Gastroesophageal sphincter (tissue), 4 donors: ENCODE results near the gene TRRAP. TPM values are rescaled to one million over a fixed set of nuclear protein-coding genes. Genes with fewer than 3 reads are reported as not detected.

Source experiments
- ATAC-seq: fragments of 150-250 bp; one replicate; pipeline ENCODE4 v1.9.1; 2016; ENCODE audit warnings: mild to moderate bottlenecking, moderate library complexity
- H3K27ac ChIP-seq, 4 donors: fragments of 200-600 bp; sonication (generic) in 3 of 4; 1 replicate in 3 of 4; 2 replicates in 1 of 4; pipeline ENCODE4 v1.5.1; 2016 to 2019
- H3K27me3 ChIP-seq: fragments of 200-600 bp; sonication (generic); one replicate; pipeline ENCODE4 v1.5.1; 2019
- H3K36me3 ChIP-seq, 2 donors: fragments of 200-600 bp; sonication (generic); one replicate each; pipeline ENCODE4 v1.5.1; 2019; ENCODE audit warnings: control low read depth in 1 of 2
- H3K4me1 ChIP-seq, 3 donors: fragments of 200-600 bp; sonication (generic); 1 replicate in 2 of 3; 2 replicates in 1 of 3; pipeline ENCODE4 v1.5.1; 2016 to 2019; ENCODE audit warnings: control low read depth in 2 of 3
- H3K4me3 ChIP-seq, 2 donors: fragments of 200-600 bp; sonication (generic); one replicate each; pipeline ENCODE4 v1.5.1; 2019; ENCODE audit warnings: mild to moderate bottlenecking in 1 of 2, moderate library complexity in 1 of 2
- H3K9me3 ChIP-seq, 3 donors: fragments of 200-600 bp; sonication (generic); one replicate each; pipeline ENCODE4 v1.5.1; 2017 to 2019; ENCODE audit warnings: control low read depth in 2 of 3
- CTCF ChIP-seq, 4 experiments: fragments of 200-600 bp in 2 of 4; fragments of 450-650 bp in 2 of 4; sonication (generic) in 1 of 4; IDR thresholded peaks; one replicate each; pipeline ENCODE4 v1.5.1; 2017 to 2019; ENCODE audit warnings: antibody characterized with exemption in 4 of 4, mild to moderate bottlenecking in 2 of 4, moderate library complexity in 2 of 4
- EP300 ChIP-seq: sonication (generic); formaldehyde crosslinking; IDR thresholded peaks from one replicate; pipeline ENCODE4 v1.6.1; 2017; ENCODE audit warnings: antibody characterized with exemption, mild to moderate bottlenecking
- POLR2A ChIP-seq, 2 donors: fragments of 450-650 bp; IDR thresholded peaks; one replicate each; pipeline ENCODE4 v1.6.1; 2017; ENCODE audit warnings: antibody characterized with exemption in 2 of 2, mild to moderate bottlenecking in 2 of 2, moderate library complexity in 1 of 2
- POLR2AphosphoS5 ChIP-seq: sonication (generic); formaldehyde crosslinking; IDR thresholded peaks from one replicate; pipeline ENCODE4 v1.6.1; 2017; ENCODE audit warnings: antibody characterized with exemption
- WGBS, 2 donors: methylation state at CpG; one replicate each; pipeline ENCODE4 v1.1.5; 2018; ENCODE audit warnings: low coverage in 1 of 2; 5-methylcytosine and 5-hydroxymethylcytosine counted together
- total RNA-seq, 4 donors: library from RNA; depleted of rRNA; stranded (reverse); fragments of >200 nt; gene quantifications; one replicate each; pipeline ENCODE4 v1.1.0, GENCODE V29; 2016

Gene TRRAP
- total RNA-seq, 4 donors from 2014 or later: 19.1 to 34.8 (median 28.4) TPM

- no peak overlapping the region for H3K27ac ChIP-seq
- no peak for ATAC-seq
- no peaks in the 10 kb centered on the region for H3K4me1 ChIP-seq
- no peak overlapping the region for H3K4me3 ChIP-seq
- TF ChIP-seq POLR2AphosphoS5 (no peak), POLR2A (IDR thresholded peaks at IDR 0.05) (no peak), CTCF (IDR thresholded peaks at IDR 0.05) (no peak), EP300 (no peak)
- no peaks in the 10 kb centered on the region for H3K27me3 ChIP-seq
- peaks cover 3 to 100% of the 10 kb centered on the region in 2 donors for H3K36me3 ChIP-seq
- 90 to 94% methylated on average over 8 to 18 of the region's 19 CpGs for WGBS, 2 donors
- no peaks in the 10 kb centered on the region for H3K9me3 ChIP-seq
Observed at GRCh38 chr7:98908585-98908984, 30.3 kb downstream of the TRRAP start.

GRCh38 chr7:98909487-98909886 is 31.2 kb downstream of the TRRAP start:
- Histone ChIP-seq H3K9me3 (no peaks in the 10 kb centered on the region), H3K36me3 (peaks cover 3 to 100% of the 10 kb centered on the region in 2 donors), H3K27ac (no peak overlapping the region), H3K4me3 (no peak overlapping the region), H3K27me3 (no peaks in the 10 kb centered on the region), H3K4me1 (no peaks in the 10 kb centered on the region)
- ATAC-seq: no peak
- TF ChIP-seq EP300 (no peak), POLR2A (IDR thresholded peaks at IDR 0.05) (no peak), POLR2AphosphoS5 (no peak), CTCF (IDR thresholded peaks at IDR 0.05) (no peak)
- WGBS, 2 donors: 84 to 95% methylated on average over 4 to 6 of the region's 8 CpGs

GRCh38 chr7:98910427-98910826 is 32.1 kb downstream of the TRRAP start:
- 87 to 97% methylated on average over 3 of the region's 3 CpGs for WGBS, 2 donors

GRCh38 chr7:98911916-98912315 is 33.6 kb downstream of the TRRAP start:
- H3K4me1 ChIP-seq: no peaks in the 10 kb centered on the region
- H3K36me3 ChIP-seq: peaks cover 3 to 97% of the 10 kb centered on the region in 2 donors
- no peak for ATAC-seq
- no peak for TF ChIP-seq POLR2AphosphoS5
- no peak for TF ChIP-seq CTCF (IDR thresholded peaks at IDR 0.05)
- no peak for TF ChIP-seq POLR2A (IDR thresholded peaks at IDR 0.05)
- TF ChIP-seq EP300: no peak
- no peak overlapping the region for H3K4me3 ChIP-seq
- 61 to 65% methylated on average over 4 to 5 of the region's 5 CpGs for WGBS, 2 donors
- H3K9me3 ChIP-seq: no peaks in the 10 kb centered on the region
- H3K27me3 ChIP-seq: no peaks in the 10 kb centered on the region
- no peak overlapping the region for H3K27ac ChIP-seq

More at GRCh38 chr7:98910427-98910826, 32.1 kb downstream of the TRRAP start:
- Histone ChIP-seq H3K4me1 (no peaks in the 10 kb centered on the region), H3K9me3 (no peaks in the 10 kb centered on the region), H3K36me3 (peaks cover 3 to 97% of the 10 kb centered on the region in 2 donors), H3K4me3 (no peak overlapping the region), H3K27me3 (no peaks in the 10 kb centered on the region), H3K27ac (no peak overlapping the region)
- ATAC-seq: no peak
- TF ChIP-seq CTCF (IDR thresholded peaks at IDR 0.05): no peak
- TF ChIP-seq EP300: no peak
- TF ChIP-seq POLR2AphosphoS5: no peak
- no peak for TF ChIP-seq POLR2A (IDR thresholded peaks at IDR 0.05)

GRCh38 chr7:98913026-98913425 is 34.7 kb downstream of the TRRAP start:
- no peaks in the 10 kb centered on the region for H3K9me3 ChIP-seq
- no peaks in the 10 kb centered on the region for H3K27me3 ChIP-seq
- ATAC-seq: no peak
- no peaks in the 10 kb centered on the region for H3K4me1 ChIP-seq
- no peak overlapping the region for H3K27ac ChIP-seq
- no peak overlapping the region for H3K4me3 ChIP-seq
- 75 to 80% methylated on average over 5 of the region's 8 CpGs for WGBS, 2 donors
- peaks cover 3 to 97% of the 10 kb centered on the region in 2 donors for H3K36me3 ChIP-seq
- TF ChIP-seq POLR2A (IDR thresholded peaks at IDR 0.05) (no peak), CTCF (IDR thresholded peaks at IDR 0.05) (no peak), EP300 (no peak), POLR2AphosphoS5 (no peak)
